HT1080 (cell line): ENCODE data around the gene HIPK2. TPM values are rescaled to one million over a fixed set of nuclear protein-coding genes. Genes with fewer than 3 reads are reported as not detected.
A peak's percentile ranks its signal among the peaks of the same experiment; 100 is the strongest.
"Not testable (repeated sequence)": the region's sequence is repeated elsewhere in the genome, so short reads cannot be mapped to it uniquely, and the experiment has no call there.

Experiments
- DNase-seq: peaks from one replicate; pipeline ENCODE4 v3.0.0-alpha.2; 2015; ENCODE audit warnings: low read depth
- total RNA-seq: library from RNA; depleted of rRNA; stranded (reverse); fragments of >200 nt; shearing (Covaris generic); gene quantifications from 2 replicates; pipeline ENCODE4 v1.2.3, GENCODE V29; 2014

The HIPK2 gene
- total RNA-seq, 1 experiment from 2014 or later = 20.0 TPM

DNA sequence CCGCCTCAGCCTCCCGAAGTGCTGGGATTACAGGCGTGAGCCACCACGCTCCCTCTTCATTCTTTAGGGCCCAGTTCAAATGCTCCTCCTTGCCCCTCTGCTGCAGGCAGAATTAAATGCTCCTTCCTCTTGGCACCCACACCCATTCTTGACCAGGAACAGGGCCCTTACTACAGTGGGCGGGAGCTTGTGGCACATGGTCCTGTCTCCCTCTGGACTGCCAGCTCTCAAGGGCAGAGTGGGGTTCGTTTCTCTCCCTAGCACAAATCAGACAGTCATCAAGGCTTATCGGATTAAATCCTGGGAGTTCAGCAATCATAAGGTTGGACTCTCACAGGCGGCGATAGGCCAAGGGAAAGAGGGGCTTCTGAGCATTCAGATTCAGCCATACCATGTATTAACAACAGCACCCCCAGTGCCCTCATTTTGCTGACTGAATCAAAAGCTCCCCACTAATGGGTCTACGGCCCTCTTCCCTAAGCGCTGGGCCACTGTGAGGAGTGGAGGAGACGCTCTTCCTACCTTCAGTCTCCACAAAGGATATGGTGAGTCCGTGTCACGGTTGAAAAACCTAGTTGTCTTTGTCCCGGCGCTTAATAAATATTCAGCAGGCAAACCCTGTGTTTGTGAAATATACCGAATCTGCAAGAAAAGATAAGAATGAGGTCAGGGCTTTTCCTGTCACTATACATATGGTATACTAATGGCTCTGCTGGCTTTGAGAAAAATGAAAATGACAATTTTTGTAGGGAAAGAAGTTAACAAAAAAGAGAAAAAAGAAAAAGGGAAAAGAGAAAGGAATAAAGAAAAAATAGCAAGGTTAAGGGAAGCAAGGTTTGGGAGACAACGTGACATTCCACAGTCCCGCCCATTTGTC lies 146.9 kb downstream of the HIPK2 start:
- DNase-seq = no peak

DNA sequence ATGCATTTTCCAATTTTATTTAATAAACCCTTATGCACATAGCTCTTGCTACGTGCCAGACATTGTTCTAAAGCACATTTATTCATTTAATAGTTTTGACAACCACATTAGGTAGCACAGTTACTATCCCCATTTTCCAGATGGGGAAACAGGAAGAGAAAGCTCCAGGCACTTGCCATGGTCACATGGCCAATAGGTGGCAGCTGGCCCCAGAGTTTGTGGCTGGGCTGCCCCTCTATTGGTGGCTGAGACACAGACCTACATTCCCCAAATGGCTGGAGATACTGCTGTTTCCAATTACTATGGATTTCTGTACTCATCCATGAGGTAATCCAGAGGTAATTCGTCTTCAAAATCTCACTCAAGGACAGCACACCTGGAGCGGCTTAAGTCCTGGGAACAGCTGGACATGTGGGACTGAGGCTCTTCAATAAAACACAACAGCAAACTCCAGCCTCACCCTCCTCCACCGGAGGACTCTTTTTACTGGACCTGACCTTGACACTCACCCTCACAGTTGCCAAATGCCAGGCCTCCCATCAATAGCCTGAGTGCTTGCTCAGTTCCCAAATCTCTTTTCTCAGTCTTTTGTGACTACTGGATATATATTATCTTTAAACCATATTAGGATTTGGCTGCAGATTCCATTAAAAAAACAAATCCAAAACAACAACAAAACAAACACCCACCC lies 148.3 kb downstream of the HIPK2 start:
- DNase-seq = no peak

DNA sequence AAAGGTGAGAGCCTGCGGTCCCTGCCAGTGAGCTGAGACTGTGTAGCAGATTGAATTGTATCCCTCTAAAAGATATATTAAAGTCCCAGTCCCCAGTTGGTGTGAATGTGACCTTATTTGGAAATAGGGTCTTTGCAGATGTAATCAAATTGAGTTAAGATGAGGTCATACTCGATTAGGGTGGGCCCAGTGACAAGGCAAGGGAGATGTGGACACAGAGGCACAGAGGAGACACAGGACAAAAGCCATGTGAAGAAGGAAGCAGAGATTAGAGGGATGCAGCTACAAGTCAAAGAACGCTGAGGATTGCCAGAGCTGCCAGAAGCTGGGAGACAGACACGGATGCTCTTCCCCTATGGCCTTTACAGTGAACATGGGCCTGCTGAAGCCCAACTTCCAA lies 150.0 kb downstream of the HIPK2 start:
- no peak for DNase-seq

DNA sequence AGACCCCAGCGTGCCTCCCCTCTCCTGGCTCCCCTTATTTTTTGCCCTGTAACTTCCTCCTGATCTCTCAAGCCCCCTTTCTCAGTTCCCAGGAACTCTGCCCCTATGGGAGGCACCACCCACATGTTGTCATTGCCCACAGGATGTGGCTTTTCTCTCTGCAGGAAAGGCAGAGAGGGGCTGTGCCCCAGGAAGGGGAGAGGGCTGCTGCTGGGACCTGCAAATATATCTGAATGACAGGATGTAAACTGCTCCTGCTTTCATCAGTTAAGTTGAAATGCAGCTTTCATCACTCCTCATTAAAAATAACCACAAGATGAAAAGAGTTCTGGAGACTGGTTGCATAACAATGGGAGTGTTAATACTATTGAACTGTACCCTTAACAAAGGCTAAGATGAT lies 151.0 kb downstream of the HIPK2 start:
- peak; percentile 65 for DNase-seq

GRCh38 chr7:139623518-139623917 lies 154.3 kb downstream of the HIPK2 start:
- DNase-seq = no peak

DNA sequence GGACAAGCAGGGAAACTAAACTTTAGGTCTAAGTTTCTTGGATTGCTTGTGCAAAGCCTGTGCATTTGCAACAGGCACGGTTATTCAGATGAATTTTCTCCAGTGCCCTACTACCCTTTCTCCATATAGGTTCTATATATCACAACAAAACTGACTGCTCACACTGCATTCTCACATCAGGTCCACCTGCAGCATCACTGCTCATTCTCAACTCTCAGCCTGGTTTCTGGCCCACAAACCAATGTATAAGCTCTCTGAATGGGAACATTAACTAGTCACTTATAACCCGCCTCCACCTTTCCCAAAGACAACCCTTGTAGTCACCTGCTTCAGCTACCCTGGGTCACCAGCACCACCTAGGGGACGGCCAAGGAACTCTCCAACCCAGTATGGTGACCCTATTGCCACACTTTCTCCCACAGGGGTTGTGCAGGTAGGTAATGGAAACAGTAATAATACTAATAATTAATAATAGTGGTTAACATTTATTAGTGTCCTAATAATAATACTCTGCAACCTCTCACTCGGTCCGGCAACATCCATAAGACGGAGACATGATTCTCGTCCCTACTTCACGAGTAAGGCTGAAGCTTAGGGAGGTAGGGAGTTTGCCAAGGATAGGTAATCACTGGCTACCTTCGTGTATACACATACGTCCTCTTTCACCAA lies 157.0 kb downstream of the HIPK2 start:
- DNase-seq = peak; percentile 19

GRCh38 chr7:139619367-139619657 lies 158.5 kb downstream of the HIPK2 start:
- peak; percentile 33 for DNase-seq

GRCh38 chr7:139618482-139619366 lies 159.1 kb downstream of the HIPK2 start:
- DNase-seq = peak; percentile 29

GRCh38 chr7:139617074-139617473 lies 160.7 kb downstream of the HIPK2 start:
- no peak for DNase-seq

DNA sequence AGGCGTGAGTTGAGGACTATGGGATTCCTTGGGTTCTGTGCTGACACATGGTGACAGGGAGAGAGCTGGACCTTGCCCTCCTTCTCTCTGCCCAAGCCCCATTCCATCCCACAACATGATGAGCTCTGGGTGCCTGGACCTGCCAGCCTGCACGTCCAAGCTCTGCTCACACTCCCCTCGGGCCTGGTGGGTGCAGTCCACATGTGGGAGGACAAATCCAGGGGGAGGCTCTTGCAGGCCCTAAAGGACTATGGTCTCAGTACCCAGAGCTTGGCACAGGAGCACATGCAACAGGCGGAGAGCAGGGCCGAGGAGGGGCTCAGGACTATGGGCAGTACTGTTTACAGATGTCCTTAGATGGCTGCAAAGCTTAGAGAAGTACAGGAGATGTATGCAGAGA lies 162.9 kb downstream of the HIPK2 start:
- DNase-seq = no peak

DNA sequence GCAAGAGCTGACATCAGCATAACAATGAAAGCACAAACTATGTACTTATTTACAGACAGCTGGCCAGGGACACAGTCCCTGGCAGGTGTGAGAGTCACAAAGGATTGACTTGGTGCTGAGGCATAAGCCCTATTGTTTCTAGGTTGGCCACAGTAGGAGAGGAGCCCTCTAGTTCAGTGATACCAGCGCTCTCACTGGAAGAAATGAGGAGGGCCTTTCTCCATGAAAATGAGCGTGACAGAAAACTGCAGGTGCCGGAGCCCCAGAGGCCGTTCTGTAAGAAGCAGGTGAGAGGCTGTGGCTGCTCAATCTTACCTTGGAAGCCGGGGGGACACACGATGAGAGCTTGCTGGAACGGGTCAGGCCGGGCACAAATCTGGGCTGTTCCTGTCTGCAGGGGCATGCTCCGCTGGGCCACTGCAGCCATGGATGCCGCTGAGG lies 163.8 kb downstream of the HIPK2 start:
- DNase-seq = no peak

DNA sequence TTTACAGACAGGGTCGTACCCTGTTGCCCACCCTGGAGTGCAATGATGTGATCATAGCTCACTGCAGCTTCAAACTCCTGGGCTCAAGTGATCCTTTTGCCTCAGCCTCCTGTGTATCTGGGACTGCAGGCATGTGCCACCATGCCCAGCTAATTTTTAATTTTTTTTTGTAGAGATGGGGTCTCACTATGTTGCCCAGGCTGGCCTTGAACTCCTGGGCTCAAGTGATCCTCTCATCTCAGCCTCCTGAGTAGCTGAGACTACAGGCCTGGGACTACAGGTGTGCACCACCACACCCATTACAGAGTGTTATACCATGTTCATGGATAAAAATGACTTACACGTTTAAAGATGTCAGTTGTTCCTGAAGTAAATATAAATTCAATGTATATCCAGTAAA lies 166.2 kb downstream of the HIPK2 start:
- DNase-seq = not testable (repeated sequence)

- DNase-seq = no peak
These were observed 167.2 kb downstream of the HIPK2 start for GRCh38 chr7:139610595-139610994.

DNA sequence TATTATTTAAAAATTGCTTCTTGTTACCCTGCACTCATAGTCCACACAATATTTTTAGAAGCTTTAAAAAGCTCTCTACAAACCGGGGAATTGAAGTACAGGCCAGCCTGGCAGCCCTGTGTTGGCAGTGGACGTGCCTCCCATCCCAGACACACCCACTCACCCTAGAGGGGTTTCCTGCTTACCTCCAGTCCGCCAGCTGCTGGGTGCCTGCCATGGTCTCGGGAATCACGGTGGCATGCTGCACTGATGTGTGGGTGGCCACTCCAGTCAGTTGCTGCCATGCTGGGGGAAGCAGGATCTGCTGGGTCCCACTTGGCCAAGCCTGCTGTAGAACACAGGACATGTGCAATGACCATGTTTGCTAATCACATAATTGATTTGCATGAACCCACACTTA lies 173.9 kb downstream of the HIPK2 start:
- DNase-seq = no peak

DNA sequence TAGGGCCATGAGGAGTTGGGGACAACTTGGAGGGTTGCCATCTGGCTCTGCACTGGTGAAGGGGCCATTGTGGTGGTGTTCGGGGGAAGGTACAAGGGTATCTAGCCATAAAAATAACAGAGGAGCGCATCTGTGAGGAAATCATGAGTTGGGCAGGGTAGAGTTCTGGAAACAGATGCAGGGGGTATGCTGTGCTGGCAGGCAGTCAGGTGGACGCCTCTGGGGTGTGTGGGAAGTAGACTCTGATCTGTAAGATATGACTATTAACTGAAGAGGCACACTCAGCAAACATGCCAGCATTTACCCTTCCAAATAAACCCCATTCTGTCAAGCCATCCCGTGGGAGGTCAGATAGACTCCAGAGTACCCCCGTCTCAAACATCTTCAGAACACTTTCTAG lies 174.5 kb downstream of the HIPK2 start:
- no peak for DNase-seq

GRCh38 chr7:139602143-139602722 lies 175.6 kb downstream of the HIPK2 start:
- peak; percentile 17 for DNase-seq

GRCh38 chr7:139601176-139601575 lies 176.6 kb downstream of the HIPK2 start:
- no peak for DNase-seq

GRCh38 chr7:139600306-139600705 lies 177.5 kb downstream of the HIPK2 start:
- DNase-seq = no peak

DNA sequence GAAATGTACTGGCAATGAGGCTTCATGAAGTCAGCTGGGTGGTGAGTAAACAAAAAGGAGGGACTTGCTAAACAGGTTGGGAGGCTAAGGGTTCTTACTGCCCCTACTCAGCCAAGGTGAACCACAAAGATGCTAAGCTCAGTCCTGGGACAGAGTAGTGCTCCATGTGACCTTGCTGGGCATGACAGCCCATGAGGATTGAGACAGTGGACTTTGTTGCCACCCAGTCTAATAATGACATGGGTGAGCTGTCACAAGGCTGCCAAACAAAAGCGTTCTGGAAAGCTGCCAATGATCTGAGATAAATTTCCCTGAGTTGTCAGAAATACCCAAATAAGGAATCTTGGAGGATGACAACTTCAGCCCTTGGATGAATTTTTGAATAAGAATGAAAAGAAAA lies 179.2 kb downstream of the HIPK2 start:
- peak; percentile 12 for DNase-seq

DNA sequence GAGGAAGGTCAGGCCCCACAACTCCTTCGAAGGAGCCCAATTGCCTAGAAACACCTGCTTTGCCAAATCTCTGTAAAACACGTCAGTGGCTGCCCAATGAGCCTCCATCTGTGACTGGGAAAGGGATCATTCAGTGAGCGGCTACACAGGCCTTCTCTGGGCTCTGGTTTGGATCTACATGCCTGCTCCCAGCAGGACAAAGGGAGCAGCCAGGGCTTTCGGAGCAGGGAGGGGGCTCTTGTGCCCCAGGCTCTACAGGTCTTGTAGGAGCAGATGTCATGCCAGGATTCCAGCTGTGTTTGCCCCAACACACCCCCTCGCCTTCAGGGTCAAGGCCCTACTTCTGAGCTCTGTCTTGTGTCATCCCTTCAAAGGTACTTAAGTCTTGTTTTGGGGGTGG lies 180.8 kb downstream of the HIPK2 start:
- no peak for DNase-seq

DNA sequence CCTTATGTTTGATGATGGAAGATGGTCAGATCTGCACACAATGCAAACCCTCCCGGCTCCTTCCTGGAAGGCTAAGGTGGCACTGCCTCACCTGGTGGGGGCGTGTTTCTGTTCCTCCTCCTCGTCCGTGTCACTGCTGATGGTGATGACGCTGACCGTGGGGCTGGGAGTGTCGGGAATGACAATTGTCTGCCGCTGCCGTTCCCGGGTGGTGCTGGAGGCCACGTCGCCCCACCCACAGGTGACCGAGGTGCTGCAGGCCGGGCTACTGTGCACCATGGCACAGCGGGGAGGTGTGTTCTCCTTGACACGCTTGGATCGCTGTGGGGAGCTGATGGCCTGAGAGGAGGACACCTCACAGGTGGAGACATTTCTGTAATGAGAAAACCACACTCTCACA lies 181.2 kb downstream of the HIPK2 start:
- DNase-seq = no peak
